SK-N-SH (cell line): ENCODE data around the gene ASTL. TPM values are rescaled to one million over a fixed set of nuclear protein-coding genes. Genes with fewer than 3 reads are reported as not detected.

Source experiments
- CTCF ChIA-PET: fragments of 300-600, 350-600 bp; formaldehyde crosslinking; extraction: SDS; loops from one replicate; lab custom pipeline; 2021; lab: Yijun Ruan, JAX
- POLR2A ChIA-PET: fragments of 350-600 bp; sonication (Branson Sonifier 250); formaldehyde crosslinking; extraction: SDS; loops from one replicate; lab custom pipeline; 2020; ENCODE audit warnings: antibody characterized with exemption, inconsistent platforms; lab: Yijun Ruan, JAX
- DNase-seq: peaks from one replicate; pipeline ENCODE4 v3.0.0; 2012
- H2AFZ ChIP-seq: fragments of 200-600 bp; sonication (generic); 2 replicates; pipeline ENCODE4 v1.8.1; 2016; ENCODE audit warnings: antibody characterized with exemption, mild to moderate bottlenecking, low read depth
- H3F3A ChIP-seq: fragments of 200-600 bp; sonication (generic); replicated peaks from 2 replicates; pipeline ENCODE3; 2016; ENCODE audit warnings: antibody characterized with exemption, mild to moderate bottlenecking; ENCODE audit not compliant: insufficient read depth
- H3K27ac ChIP-seq, 2 experiments: fragments of 200-500 bp in 1 of 2; fragments of 200-600 bp in 1 of 2; sonication (Bioruptor generic) in 1 of 2; sonication (generic), shearing (Covaris generic) in 1 of 2; 2 replicates each; pipeline versions ENCODE4 v1.5.1 to v1.6.1; 2014 to 2016; ENCODE audit warnings: low read depth in 2 of 2, inconsistent platforms in 1 of 2, low read length in 1 of 2, mild to moderate bottlenecking in 1 of 2, mixed read lengths in 1 of 2
- H3K27me3 ChIP-seq: fragments of 200-600 bp; sonication (generic), shearing (Covaris generic); 2 replicates; pipeline ENCODE4 v1.6.1; 2016; ENCODE audit warnings: mixed run types; ENCODE audit not compliant: insufficient read depth
- H3K36me3 ChIP-seq, 2 experiments: fragments of 200-500 bp in 1 of 2; fragments of 200-600 bp in 1 of 2; sonication (Bioruptor generic) in 1 of 2; sonication (generic) in 1 of 2; replicated peaks in 1 of 2; 2 replicates each; pipeline versions ENCODE3 to v1.5.1; 2014 to 2016; ENCODE audit warnings: low read length in 1 of 2, mild to moderate bottlenecking in 1 of 2; ENCODE audit not compliant: insufficient read depth in 2 of 2, control insufficient read depth in 1 of 2
- H3K4me1 ChIP-seq, 2 experiments: fragments of 200-500 bp in 1 of 2; fragments of 200-600 bp in 1 of 2; sonication (Bioruptor generic) in 1 of 2; sonication (generic), shearing (Covaris generic) in 1 of 2; 2 replicates each; pipeline versions ENCODE4 v1.5.1 to v1.6.1; 2014 to 2016; ENCODE audit warnings: low read depth in 1 of 2, low read length in 1 of 2, mixed run types in 1 of 2; ENCODE audit not compliant: insufficient read depth in 2 of 2, control insufficient read depth in 1 of 2
- H3K4me2 ChIP-seq: fragments of 200-600 bp; sonication (generic), shearing (Covaris generic); 2 replicates; pipeline ENCODE4 v1.6.1; 2017; ENCODE audit warnings: mixed run types
- H3K4me3 ChIP-seq, 2 experiments: fragments of 200-500 bp in 1 of 2; fragments of 200-600 bp in 1 of 2; sonication (Bioruptor generic) in 1 of 2; sonication (generic), shearing (Covaris generic) in 1 of 2; 2 replicates each; pipeline versions ENCODE4 v1.5.1 to v1.8.1; 2014 to 2016; ENCODE audit warnings: low read depth in 2 of 2, inconsistent platforms in 1 of 2, low read length in 1 of 2, mild to moderate bottlenecking in 1 of 2, mixed read lengths in 1 of 2, moderate library complexity in 1 of 2
- H3K79me2 ChIP-seq: fragments of 200-600 bp; sonication (generic); 2 replicates; pipeline ENCODE4 v1.8.1; 2017; ENCODE audit warnings: mild to moderate bottlenecking; ENCODE audit not compliant: insufficient read depth
- H3K9ac ChIP-seq: fragments of 200-600 bp; sonication (generic); 2 replicates; pipeline ENCODE4 v1.6.1; 2017; ENCODE audit warnings: mixed run types
- H3K9me2 ChIP-seq: fragments of 200-600 bp; sonication (generic); 2 replicates; pipeline ENCODE4 v1.6.1; 2017; ENCODE audit warnings: mixed run types
- H3K9me3 ChIP-seq: fragments of 200-600 bp; sonication (generic); 2 replicates; pipeline ENCODE4 v1.6.1; 2017; ENCODE audit warnings: mixed run types, mild to moderate bottlenecking, moderate library complexity
- H4K20me1 ChIP-seq: fragments of 200-600 bp; sonication (generic); 2 replicates; pipeline ENCODE4 v1.6.1; 2017; ENCODE audit warnings: mild to moderate bottlenecking, mixed run types; ENCODE audit not compliant: insufficient read depth
- ELF1 ChIP-seq: IDR thresholded peaks from 2 replicates; pipeline ENCODE4 v1.4.0; 2012
- EZH2phosphoT487 ChIP-seq: fragments of 200-600 bp; sonication (generic); IDR thresholded peaks from 2 replicates; pipeline ENCODE4 v1.6.1; 2017; ENCODE audit warnings: low read depth, mixed run types, mild to moderate bottlenecking, antibody characterized with exemption, moderate library complexity, borderline replicate concordance
- FOXJ3 ChIP-seq: sonication (generic); formaldehyde crosslinking; IDR thresholded peaks from 2 replicates; pipeline ENCODE4 v1.5.1; 2020; ENCODE audit warnings: mild to moderate bottlenecking, missing genetic modification reagents
- GABPA ChIP-seq: IDR thresholded peaks from 2 replicates; pipeline ENCODE4 v1.4.0; 2012; ENCODE audit warnings: low read depth, mild to moderate bottlenecking
- IRF3 ChIP-seq: fragments of 150-350 bp; IDR thresholded peaks from 2 replicates; pipeline ENCODE4 v1.6.1; 2016; ENCODE audit warnings: mild to moderate bottlenecking, low read depth, low read length
- MEF2A ChIP-seq: IDR thresholded peaks from 2 replicates; pipeline ENCODE4 v1.4.0; 2012; ENCODE audit warnings: low read depth, borderline replicate concordance
- MXI1 ChIP-seq: IDR thresholded peaks from 2 replicates; pipeline ENCODE4 v1.6.1; 2012; ENCODE audit warnings: mild to moderate bottlenecking, low read depth, low read length, improper control_type of control experiment
- NFIC ChIP-seq: IDR thresholded peaks from 2 replicates; pipeline ENCODE4 v1.4.0; 2012; ENCODE audit warnings: borderline replicate concordance
- RAD21 ChIP-seq: IDR thresholded peaks from 2 replicates; pipeline ENCODE4 v1.6.1; 2012; ENCODE audit warnings: mild to moderate bottlenecking, low read length
- RFX5 ChIP-seq: IDR thresholded peaks from 2 replicates; pipeline ENCODE4 v1.6.1; 2012; ENCODE audit warnings: mild to moderate bottlenecking, improper control_type of control experiment, low read length
- SIN3A ChIP-seq: IDR thresholded peaks from 2 replicates; pipeline ENCODE4 v1.6.1; 2012; ENCODE audit warnings: low read depth, mild to moderate bottlenecking, low read length, moderate library complexity, borderline replicate concordance
- TAF1 ChIP-seq: IDR thresholded peaks from 2 replicates; pipeline ENCODE4 v1.6.1; 2012; ENCODE audit warnings: low read depth, mild to moderate bottlenecking, low read length, moderate library complexity, borderline replicate concordance
- TCF12 ChIP-seq: IDR thresholded peaks from 2 replicates; pipeline ENCODE4 v1.4.0; 2012
- USF1 ChIP-seq: IDR thresholded peaks from 2 replicates; pipeline ENCODE4 v1.4.0; 2012; ENCODE audit warnings: low read depth, borderline replicate concordance
- YY1 ChIP-seq: IDR thresholded peaks from 2 replicates; pipeline ENCODE4 v1.4.0; 2012; ENCODE audit warnings: low read depth, mild to moderate bottlenecking
- WGBS: methylation state at CpG from one replicate; pipeline ENCODE4 v1.1.6; 2017; ENCODE audit warnings: low lambda C conversion rate; 5-methylcytosine and 5-hydroxymethylcytosine counted together
- polyA plus RNA-seq, 3 experiments: library from polyadenylated mRNA; depleted of rRNA; stranded (reverse); fragments of >200 nt; gene quantifications; 2 replicates each; pipeline ENCODE4 v1.2.3, GENCODE V29; 2012

The ASTL gene
- polyA plus RNA-seq, 1 of the 3 experiments (the other 2 are of a cell fraction) = not detected

GRCh38 chr2:96097951-96098823 is 40.1 kb downstream of the ASTL start:
- H3K9me3 ChIP-seq = no peaks in the 10 kb centered on the region
- 59% methylated on average over 7 of the region's 7 CpGs for WGBS
- CTCF ChIA-PET = interaction anchor here (0.8 to 3.2 kb wide), 3 partner anchors 9 to 25 kb away, joined by 3 to 15 read pairs (median 3); no protein-coding TSS in a partner anchor
- no peak overlapping the region for H2AFZ ChIP-seq
- no peaks in the 10 kb centered on the region for H3K79me2 ChIP-seq
- H3K4me2 ChIP-seq = no peak overlapping the region
- no peaks in the 10 kb centered on the region for H3K9me2 ChIP-seq
- no peaks in the 10 kb centered on the region for H3K36me3 ChIP-seq
- TF ChIP-seq MEF2A (no peak), FOXJ3 (CRISPR knock-in tag) (no peak), USF1 (no peak), RAD21 (0 out of 2 replicates have a peak, but pooled peaks have one; percentile 6), GABPA (no peak)
- TF ChIP-seq, all 33 proteins: peak for 1
- POLR2A ChIA-PET = no interaction called here
- Histone ChIP-seq H3K9ac (no peak overlapping the region), H4K20me1 (no peaks in the 10 kb centered on the region), H3F3A (no peaks in the 10 kb centered on the region), H3K27me3 (no peaks in the 10 kb centered on the region), H3K4me3 (no peak overlapping the region), H3K4me1 (peaks cover 0 to 3% of the 10 kb centered on the region in 2 experiments; a peak in 1 of 4 replicates), H3K27ac (no peak overlapping the region)
- DNase-seq = peak; percentile 9

GRCh38 chr2:96097441-96097840 is 40.9 kb downstream of the ASTL start:
- Histone ChIP-seq H2AFZ (no peak overlapping the region), H4K20me1 (no peaks in the 10 kb centered on the region), H3K36me3 (no peaks in the 10 kb centered on the region), H3K79me2 (no peaks in the 10 kb centered on the region), H3K4me2 (no peak overlapping the region), H3K27me3 (no peaks in the 10 kb centered on the region), H3F3A (no peaks in the 10 kb centered on the region), H3K9ac (no peak overlapping the region), H3K9me2 (no peaks in the 10 kb centered on the region), H3K4me3 (no peak overlapping the region), H3K27ac (no peak overlapping the region), H3K9me3 (no peaks in the 10 kb centered on the region), H3K4me1 (peaks cover 0 to 3% of the 10 kb centered on the region in 2 experiments; a peak in 1 of 4 replicates)
- no peak for DNase-seq
- TF ChIP-seq MXI1 = no peak
- no peak for TF ChIP-seq IRF3
- no peak for TF ChIP-seq EZH2phosphoT487
- no peak for TF ChIP-seq YY1
- TF ChIP-seq SIN3A = no peak
- no peak for TF ChIP-seq GABPA
- TF ChIP-seq RFX5 = no peak
- no peak for TF ChIP-seq TAF1
- TF ChIP-seq NFIC = no peak
- no peak for TF ChIP-seq TCF12
- no peak for TF ChIP-seq ELF1
- 67% methylated on average over 5 of the region's 5 CpGs for WGBS
- CTCF ChIA-PET = no interaction called here
- POLR2A ChIA-PET = no interaction called here
